Prostate gland (tissue), 2 donors: Measurements from ENCODE around the gene MAMLD1.

Source experiments
- CTCF ChIP-seq, 4 experiments: fragments of 200-600 bp in 2 of 4; fragments of 450-650 bp in 2 of 4; sonication (generic) in 2 of 4; IDR thresholded peaks; 1 replicate in 3 of 4; 2 replicates in 1 of 4; pipeline ENCODE4 v1.5.1; 2016 to 2019; ENCODE audit warnings: antibody characterized with exemption in 4 of 4, mild to moderate bottlenecking in 2 of 4, moderate library complexity in 2 of 4
- POLR2A ChIP-seq: fragments of 450-650 bp; IDR thresholded peaks from one replicate; pipeline ENCODE4 v1.6.1; 2016; ENCODE audit warnings: antibody characterized with exemption, mild to moderate bottlenecking
- POLR2AphosphoS5 ChIP-seq: sonication (generic); formaldehyde crosslinking; IDR thresholded peaks from one replicate; pipeline ENCODE4 v1.6.1; 2017; ENCODE audit warnings: antibody characterized with exemption

GRCh38 chrX:150375243-150375770, 12.2 kb downstream of the MAMLD1 start:
- TF ChIP-seq CTCF (IDR thresholded peaks at IDR 0.05) (no peak), POLR2A (no peak), POLR2AphosphoS5 (no peak)
